Stomach (tissue), 4 donors: ENCODE data around the gene NCOR1.

Source experiments
- EP300 ChIP-seq: sonication (generic); formaldehyde crosslinking; IDR thresholded peaks from one replicate; pipeline ENCODE4 v1.6.1; 2017; ENCODE audit warnings: antibody characterized with exemption
- POLR2A ChIP-seq, 4 donors: fragments of 450-650 bp; IDR thresholded peaks; one replicate each; pipeline ENCODE4 v1.6.1; 2016; ENCODE audit warnings: antibody characterized with exemption in 4 of 4, control low read depth in 2 of 4, mild to moderate bottlenecking in 1 of 4, moderate library complexity in 1 of 4
- POLR2AphosphoS5 ChIP-seq, 3 donors: sonication (generic); formaldehyde crosslinking; IDR thresholded peaks; one replicate each; pipeline ENCODE4 v1.6.1; 2016; ENCODE audit warnings: antibody characterized with exemption in 3 of 3

- TF ChIP-seq EP300, result no peak
- TF ChIP-seq POLR2A (IDR thresholded peaks at IDR 0.05), result no peak
- TF ChIP-seq POLR2AphosphoS5 (IDR thresholded peaks at IDR 0.05), result no peak
Observed at GRCh38 chr17:16121915-16122314, 93.4 kb downstream of the NCOR1 start.
